SH-SY5Y (cell line): Measurements from ENCODE around the gene CHD6.

Experiments
- GATA2 ChIP-seq: IDR thresholded peaks from 2 replicates; pipeline ENCODE4 v1.6.1; 2011; ENCODE audit warnings: mild to moderate bottlenecking, low read depth, low read length
- GATA3 ChIP-seq: IDR thresholded peaks from 2 replicates; pipeline ENCODE4 v1.6.1; 2011; ENCODE audit warnings: low read depth, mild to moderate bottlenecking, low read length, moderate library complexity

The CHD6 gene

DNA sequence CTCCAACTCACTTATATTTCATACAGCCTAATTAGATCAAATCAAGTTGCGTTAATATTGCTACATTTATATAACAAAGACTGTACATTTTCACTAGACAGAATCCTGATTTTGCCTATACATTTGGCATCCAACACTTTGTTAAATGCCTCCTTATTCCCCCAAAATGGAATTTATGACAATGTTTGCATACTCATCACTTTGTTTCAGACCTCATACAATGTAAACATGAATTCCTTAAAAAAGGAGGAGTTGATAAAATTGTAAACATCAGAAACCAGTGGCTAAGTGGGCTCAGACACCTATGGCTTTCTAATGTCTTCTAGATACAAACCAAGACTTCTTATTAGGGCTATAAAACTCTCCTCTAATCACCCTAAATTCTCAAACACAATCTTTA is 87.3 kb downstream of the CHD6 start:
- TF ChIP-seq GATA3 (no peak), GATA2 (no peak)

DNA sequence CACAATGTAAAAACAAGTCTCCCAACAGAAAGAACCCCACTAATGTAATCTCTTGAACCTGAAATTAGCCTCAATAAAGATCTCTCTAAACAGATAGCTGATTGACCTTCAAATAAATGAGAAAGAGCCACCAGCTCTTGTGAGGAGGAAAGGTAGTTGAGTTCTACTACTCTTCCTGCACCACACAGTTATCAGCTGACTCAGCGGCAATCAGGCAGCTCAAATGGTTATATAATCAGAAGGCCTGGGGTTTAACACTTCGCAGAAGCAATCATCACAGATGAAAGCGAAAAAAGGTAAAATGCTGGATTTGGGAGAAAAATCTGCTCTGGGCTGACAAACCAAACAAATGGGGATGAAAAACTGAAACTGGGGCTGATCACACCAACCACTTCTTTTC is 91.8 kb downstream of the CHD6 start:
- TF ChIP-seq GATA2 (no peak), GATA3 (no peak)

DNA sequence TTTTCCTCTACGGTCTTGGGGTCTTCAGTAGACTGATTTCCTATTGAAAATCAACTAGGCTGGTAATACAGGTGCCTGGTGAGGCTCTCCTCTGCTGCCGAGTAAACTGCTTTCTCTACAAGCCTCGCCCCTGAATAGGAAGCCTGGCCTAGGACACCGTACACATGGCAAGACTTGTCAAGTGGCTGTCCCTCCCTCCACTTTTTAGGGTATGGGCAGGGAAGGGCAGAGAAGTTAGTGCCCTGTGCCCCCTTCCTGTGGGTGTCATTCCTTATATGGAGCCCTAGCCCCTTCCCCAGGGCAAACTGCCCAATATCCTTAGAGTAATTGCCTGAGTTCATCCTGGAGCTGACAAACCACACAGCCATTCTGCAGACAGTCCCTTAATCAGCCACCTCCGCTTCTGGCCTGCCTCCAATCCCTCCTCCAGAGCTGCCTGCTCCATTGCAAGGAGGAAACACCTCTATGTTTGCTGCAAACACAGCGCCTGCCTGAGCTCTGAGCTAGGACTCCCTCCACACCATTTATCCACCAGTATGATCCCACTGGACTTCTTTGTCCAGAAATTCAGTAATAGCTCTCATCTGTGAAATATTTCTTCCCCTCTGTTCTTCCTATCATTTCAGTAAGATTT is 93.1 kb downstream of the CHD6 start:
- TF ChIP-seq GATA3 (no peak), GATA2 (no peak)

DNA sequence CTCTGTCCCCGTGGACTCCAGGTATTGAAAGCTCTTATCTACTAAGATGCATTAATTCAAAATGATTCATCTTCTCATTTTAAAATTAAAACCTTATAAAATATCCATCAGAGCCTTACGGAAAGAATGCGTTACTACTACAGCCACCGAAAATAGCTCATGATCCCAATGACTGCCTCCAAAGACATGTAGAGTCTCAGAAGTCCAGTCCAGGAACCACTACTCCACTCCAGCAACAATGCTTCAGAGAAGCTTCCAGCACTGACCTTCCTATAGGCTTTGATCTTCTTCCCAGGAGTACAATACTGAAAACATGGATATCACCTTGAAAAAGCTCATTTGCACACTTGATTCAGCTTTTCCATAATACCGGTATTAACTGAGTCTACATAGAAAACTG is 94.3 kb downstream of the CHD6 start:
- TF ChIP-seq GATA3, result no peak

DNA sequence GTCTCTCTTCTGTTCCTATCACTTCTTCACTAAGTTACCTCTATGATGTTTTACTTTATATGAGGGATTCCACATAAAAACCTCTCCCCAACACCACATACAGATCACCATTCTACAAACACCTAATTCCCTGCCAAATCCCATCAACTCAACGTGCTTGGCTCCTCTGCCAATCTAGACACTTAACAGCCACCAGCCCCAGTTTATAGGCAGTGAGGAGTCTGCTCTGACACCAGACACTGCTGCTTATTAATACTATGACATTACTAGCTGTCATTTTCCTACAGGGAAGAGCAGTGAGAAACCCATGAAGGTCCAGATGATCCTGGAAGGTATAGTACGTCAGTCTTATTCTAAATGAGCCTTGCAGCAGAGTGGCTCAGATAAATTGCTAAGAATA is 104.3 kb downstream of the CHD6 start:
- TF ChIP-seq GATA3, result no peak
- no peak for TF ChIP-seq GATA2

DNA sequence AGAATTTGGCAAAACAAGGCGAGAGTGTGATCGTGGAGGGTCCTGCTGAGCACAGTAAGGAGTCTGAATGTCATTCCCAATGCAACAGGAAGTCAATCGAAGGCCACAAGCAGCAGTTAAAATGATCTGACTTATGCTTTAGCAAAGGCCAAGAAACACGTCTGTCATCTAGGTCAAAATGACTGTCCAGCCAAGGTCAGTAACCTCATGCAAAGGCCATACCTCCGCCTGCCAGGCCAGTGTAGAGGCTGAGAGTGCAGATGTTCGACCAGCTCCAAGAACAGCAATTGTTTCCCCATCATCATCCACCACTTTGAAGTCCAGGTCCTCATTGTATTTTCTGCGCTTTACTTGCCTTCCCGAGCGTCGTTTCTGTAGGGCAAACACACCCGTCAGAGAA is 105.6 kb downstream of the CHD6 start:
- TF ChIP-seq GATA2 (no peak), GATA3 (no peak)

DNA sequence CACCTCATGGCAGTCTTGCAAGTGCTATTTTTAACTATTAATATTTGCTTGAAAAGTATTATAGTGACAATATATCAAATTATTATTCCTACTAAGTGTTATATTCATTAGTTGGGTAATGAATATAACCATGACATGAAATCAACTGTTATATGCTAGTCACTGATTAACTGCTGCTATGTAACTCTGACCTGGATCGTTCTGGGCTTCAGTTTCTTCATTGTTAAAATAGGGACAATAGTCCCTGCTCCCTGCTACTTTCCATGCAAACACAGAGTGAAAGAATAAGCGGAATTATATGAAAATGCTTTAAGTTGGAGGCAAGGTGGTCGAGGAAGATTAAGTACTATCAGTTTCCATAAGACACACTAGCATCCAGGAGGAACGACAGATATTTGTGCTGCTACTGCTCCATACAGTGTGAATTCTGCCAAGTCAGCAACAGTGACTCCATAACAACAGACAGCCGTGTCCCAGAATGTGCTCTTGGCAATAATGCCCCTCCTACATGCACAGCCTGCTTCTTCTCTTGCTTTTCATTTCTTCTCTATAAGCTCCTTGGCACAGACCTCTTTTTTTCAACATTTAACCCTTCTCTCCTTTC is 107.2 kb downstream of the CHD6 start:
- no peak for TF ChIP-seq GATA2
- no peak for TF ChIP-seq GATA3

DNA sequence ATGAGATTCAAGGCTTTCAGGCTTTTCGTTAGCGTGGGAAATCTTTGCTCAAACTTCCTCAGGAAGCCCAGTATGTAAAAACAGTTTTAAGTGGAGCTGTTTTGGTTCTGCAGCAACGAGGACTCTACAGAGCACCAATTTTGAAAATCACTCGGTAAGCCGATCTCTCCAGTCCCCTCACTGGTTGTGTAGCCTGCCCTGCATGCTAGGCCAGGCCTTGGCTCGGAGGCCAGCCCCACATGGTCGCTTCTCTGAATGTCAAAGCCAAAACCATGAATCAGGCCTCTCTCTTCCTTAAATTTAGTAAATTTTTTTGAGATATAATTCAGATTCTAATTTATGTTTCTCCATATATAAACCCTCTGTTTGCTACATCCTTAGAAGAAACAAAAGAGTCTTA is 108.0 kb downstream of the CHD6 start:
- TF ChIP-seq GATA2, result no peak
- no peak for TF ChIP-seq GATA3

DNA sequence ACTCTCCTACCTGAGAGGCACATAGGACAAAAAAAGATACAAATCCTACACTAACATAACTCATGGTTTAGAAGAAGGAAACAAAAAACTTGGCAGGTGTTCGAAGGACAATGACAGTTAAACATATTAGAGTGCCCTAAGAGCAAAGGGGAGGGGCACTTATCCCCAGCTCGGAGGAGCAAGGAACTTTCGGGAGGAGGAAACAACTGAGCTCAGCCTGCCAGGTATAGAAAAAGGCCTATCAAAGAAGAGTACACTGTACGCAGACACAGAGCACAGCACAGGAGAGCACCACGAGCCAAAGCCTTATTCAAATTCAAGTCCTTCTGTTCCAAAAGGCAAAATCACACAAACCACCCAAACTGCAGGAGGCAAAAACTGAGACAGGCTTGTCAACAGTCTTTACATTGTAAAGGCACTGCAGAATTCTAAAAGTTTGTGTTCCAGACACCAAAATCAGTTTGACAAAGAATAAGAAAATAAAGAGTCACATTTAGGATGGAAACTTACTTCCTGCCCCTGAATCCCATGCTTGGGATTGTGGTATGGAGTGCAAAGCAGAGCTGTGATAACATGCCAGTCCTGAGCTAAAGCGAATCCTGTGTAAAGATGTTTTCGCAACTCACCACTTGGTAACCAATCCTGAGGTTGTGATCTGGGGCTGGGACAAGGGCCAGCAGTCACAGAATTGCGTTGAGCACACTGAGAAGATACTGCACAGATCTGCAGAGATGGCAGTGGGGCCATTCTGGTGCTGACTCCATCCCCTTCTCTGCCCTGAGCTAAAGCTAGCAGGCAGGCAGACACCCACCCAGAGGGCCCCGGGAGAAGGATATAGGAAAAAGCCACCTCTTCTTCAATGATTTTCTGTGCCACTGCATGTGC is 108.6 kb downstream of the CHD6 start:
- TF ChIP-seq GATA3 (no peak), GATA2 (no peak)

DNA sequence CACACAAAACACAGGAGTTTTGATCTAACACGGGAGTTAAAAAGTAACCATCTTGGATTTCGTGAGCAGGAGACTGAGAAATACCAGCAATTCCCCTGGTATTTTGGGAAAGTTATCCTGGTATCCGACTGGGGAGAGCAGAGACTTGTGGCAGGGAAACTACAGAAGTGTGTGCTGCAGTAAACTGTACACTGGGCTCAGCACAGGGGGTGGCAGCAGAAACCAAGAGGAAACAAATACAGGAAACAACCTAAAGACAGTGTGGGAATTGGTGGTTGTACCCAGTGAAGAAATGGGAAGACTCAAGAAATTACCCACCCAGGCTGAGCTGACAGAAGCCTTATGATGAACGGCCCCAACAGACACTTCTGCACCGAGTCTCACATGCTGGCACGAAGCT is 109.8 kb downstream of the CHD6 start:
- TF ChIP-seq GATA2, result no peak
- TF ChIP-seq GATA3, result no peak

DNA sequence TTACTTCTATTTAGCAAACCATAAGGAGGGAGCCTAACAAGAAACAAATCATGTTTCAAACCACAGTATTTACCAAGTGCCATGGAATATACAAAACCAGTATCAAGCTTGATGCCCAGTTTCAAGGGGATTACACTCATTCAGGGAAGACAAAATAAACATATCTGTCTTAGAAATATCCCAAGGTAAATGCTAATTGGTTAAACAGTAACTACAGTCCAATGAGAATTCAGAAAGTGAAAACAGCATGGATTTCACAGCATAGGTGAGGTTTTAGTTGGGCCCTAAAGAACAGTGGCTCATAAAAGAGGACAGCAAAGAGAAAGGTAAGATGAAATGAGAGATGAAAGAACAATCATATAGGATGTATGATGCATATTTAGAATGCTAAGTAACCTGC is 110.3 kb downstream of the CHD6 start:
- no peak for TF ChIP-seq GATA2
- no peak for TF ChIP-seq GATA3

DNA sequence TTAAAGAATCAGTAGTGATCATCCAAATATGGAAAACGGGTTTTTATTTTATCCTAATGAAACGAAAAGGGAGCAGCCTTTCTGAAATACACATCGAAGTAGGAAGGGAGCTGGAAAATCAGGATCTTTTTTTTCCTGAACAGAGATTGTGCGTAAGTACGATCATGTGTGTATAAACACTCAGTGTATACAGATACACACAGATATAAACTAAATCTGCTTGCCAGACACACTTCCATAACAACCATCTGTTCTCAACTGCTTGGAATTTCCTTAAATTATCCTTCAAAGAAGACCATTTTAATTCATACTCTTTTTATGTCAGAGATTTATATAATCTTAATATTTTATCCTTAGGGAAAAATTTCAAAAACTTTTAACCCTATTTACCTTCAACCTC is 110.7 kb downstream of the CHD6 start:
- no peak for TF ChIP-seq GATA3

DNA sequence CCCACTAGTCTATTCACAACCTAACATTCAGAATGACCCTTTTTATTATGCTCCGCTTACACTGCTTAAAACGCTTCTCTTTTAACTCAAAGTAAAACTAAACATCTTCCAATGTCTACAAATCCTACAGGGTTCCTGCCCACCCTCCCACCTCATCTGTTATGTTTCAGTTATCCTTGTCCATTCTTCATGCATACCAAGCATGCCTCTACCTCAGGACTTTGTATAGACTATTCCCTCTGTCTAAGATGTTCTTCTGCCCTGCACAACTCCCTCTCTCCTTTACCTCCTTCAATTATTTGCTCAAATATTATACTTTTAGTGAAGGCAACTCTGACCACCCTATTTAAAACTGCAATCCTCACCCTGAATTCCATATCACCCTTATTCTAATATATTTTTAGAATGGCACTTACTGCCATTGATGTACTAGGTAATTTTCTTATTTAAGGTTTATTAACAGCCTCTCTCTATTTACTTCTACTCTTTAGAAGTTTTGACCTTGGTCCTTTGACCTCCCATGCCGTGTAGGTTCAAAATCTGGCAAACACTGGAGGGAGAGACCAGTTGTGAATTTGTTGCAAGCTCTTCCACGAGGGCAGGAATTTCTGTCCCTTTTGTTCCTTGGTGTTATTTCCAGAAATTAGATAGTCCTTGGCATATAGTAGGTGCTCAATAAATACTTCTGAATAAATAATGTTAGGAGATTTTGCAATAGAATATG is 111.8 kb downstream of the CHD6 start:
- no peak for TF ChIP-seq GATA2
- TF ChIP-seq GATA3, result no peak

DNA sequence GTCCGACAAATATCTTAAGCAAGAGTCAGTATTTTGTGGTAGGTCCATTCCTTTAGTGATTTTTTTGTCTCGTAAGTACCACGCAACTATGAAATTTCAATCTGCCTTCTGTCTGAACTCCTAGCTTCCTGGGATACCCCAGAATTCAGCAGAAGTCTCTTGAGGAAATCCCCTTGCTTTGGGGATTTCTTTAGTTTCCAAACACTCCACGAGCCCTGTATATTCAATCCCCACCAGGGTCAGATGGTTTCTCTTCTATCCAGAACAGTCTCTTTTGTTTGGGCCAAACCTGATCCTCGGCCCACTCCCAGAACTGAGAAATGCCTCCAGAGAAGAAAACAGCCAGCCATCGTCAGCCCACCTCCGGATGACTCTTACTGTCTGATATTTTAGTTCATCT is 113.0 kb downstream of the CHD6 start:
- TF ChIP-seq GATA3, result no peak
- TF ChIP-seq GATA2, result no peak
